ENCODE results near the gene PDE1C.

PDE1C gene

GRCh38 chr7:32059289-32060011, 10.8 kb downstream of the PDE1C start:
- CTCF ChIA-PET, result interaction anchor here (1.8 to 3.0 kb wide), 2 partner anchors 11 to 27 kb away, joined by 4 to 8 read pairs; partner anchors contain the start of gene PDE1C
- 100% methylated on average over 2 of the region's 6 CpGs for WGBS (ENCODE audit: insufficient coverage)

GRCh38 chr7:32058002-32058401, 12.2 kb downstream of the PDE1C start:
- Histone ChIP-seq H3K4me3 (ENCODE audit: control insufficient read depth in 1 of 7, extremely low read depth in 1 of 7, insufficient read depth in 4 of 7, low read depth in 2 of 7, low read length in 6 of 7) (no peak overlapping the region), H3K9me3 (ENCODE audit: control extremely low read depth in 1 of 5, control insufficient read depth in 4 of 5, insufficient read depth in 2 of 5, low read depth in 1 of 5, low read length in 4 of 5) (no peaks in the 10 kb centered on the region), H3K4me1 (ENCODE audit: control extremely low read depth in 1 of 4, control insufficient read depth in 4 of 4, insufficient read depth in 4 of 4, low read length in 3 of 4) (no peaks in the 10 kb centered on the region), H3K27me3 (replicated peaks in 2 of 5; ENCODE audit: control insufficient read depth in 4 of 5, insufficient read depth in 5 of 5, low read length in 4 of 5) (peaks cover 0 to 6% (median 0%) of the 10 kb centered on the region in 5 experiments), H3K36me3 (ENCODE audit: control insufficient read depth in 4 of 4, insufficient read depth in 4 of 4, low read length in 3 of 4) (no peaks in the 10 kb centered on the region), H3K27ac (ENCODE audit: insufficient read depth in 1 of 2, low read depth in 1 of 2, low read length in 2 of 2, poor library complexity in 1 of 2, severe bottlenecking in 2 of 2) (no peak overlapping the region)
- CTCF ChIA-PET, result interaction anchor here (0.8 kb wide), 1 partner anchor 9 kb away, joined by 3 read pairs; no protein-coding TSS in a partner anchor
- no peak for DNase-seq
- POLR2A ChIA-PET, result no interaction called here
- 88% methylated on average over 5 of the region's 5 CpGs for WGBS (ENCODE audit: insufficient coverage)

More at GRCh38 chr7:32059289-32060011, 10.8 kb downstream of the PDE1C start:
- Histone ChIP-seq H3K27ac (ENCODE audit: insufficient read depth in 1 of 2, low read depth in 1 of 2, low read length in 2 of 2, poor library complexity in 1 of 2, severe bottlenecking in 2 of 2) (no peak overlapping the region), H3K36me3 (ENCODE audit: control insufficient read depth in 4 of 4, insufficient read depth in 4 of 4, low read length in 3 of 4) (no peaks in the 10 kb centered on the region), H3K27me3 (replicated peaks in 2 of 5; ENCODE audit: control insufficient read depth in 4 of 5, insufficient read depth in 5 of 5, low read length in 4 of 5) (peaks cover 0 to 6% (median 0%) of the 10 kb centered on the region in 5 experiments), H3K4me3 (ENCODE audit: control insufficient read depth in 1 of 7, extremely low read depth in 1 of 7, insufficient read depth in 4 of 7, low read depth in 2 of 7, low read length in 6 of 7) (no peak overlapping the region), H3K4me1 (ENCODE audit: control extremely low read depth in 1 of 4, control insufficient read depth in 4 of 4, insufficient read depth in 4 of 4, low read length in 3 of 4) (no peaks in the 10 kb centered on the region), H3K9me3 (ENCODE audit: control extremely low read depth in 1 of 5, control insufficient read depth in 4 of 5, insufficient read depth in 2 of 5, low read depth in 1 of 5, low read length in 4 of 5) (no peaks in the 10 kb centered on the region)
- POLR2A ChIA-PET, result no interaction called here
- DNase-seq, result no peak

GRCh38 chr7:32056767-32057166, 13.4 kb downstream of the PDE1C start:
- H3K4me3 ChIP-seq (ENCODE audit: control insufficient read depth in 1 of 7, extremely low read depth in 1 of 7, insufficient read depth in 4 of 7, low read depth in 2 of 7, low read length in 6 of 7), result no peak overlapping the region
- ChIA-PET CTCF (no interaction called here), POLR2A (no interaction called here)
- no peak for DNase-seq
- no peaks in the 10 kb centered on the region for H3K4me1 ChIP-seq (ENCODE audit: control extremely low read depth in 1 of 4, control insufficient read depth in 4 of 4, insufficient read depth in 4 of 4, low read length in 3 of 4)
- no peaks in the 10 kb centered on the region for H3K9me3 ChIP-seq (ENCODE audit: control extremely low read depth in 1 of 5, control insufficient read depth in 4 of 5, insufficient read depth in 2 of 5, low read depth in 1 of 5, low read length in 4 of 5)
- H3K27ac ChIP-seq (ENCODE audit: insufficient read depth in 1 of 2, low read depth in 1 of 2, low read length in 2 of 2, poor library complexity in 1 of 2, severe bottlenecking in 2 of 2), result no peak overlapping the region
- peaks cover 0 to 6% (median 0%) of the 10 kb centered on the region in 5 experiments for H3K27me3 ChIP-seq (replicated peaks in 2 of 5; ENCODE audit: control insufficient read depth in 4 of 5, insufficient read depth in 5 of 5, low read length in 4 of 5)
- WGBS (ENCODE audit: insufficient coverage), result no CpG with 5 or more reads among the region's 1 CpG
- H3K36me3 ChIP-seq (ENCODE audit: control insufficient read depth in 4 of 4, insufficient read depth in 4 of 4, low read length in 3 of 4), result no peaks in the 10 kb centered on the region

GRCh38 chr7:32053204-32053603, 17.0 kb downstream of the PDE1C start:
- no peak overlapping the region for H3K4me3 ChIP-seq (ENCODE audit: control insufficient read depth in 1 of 7, extremely low read depth in 1 of 7, insufficient read depth in 4 of 7, low read depth in 2 of 7, low read length in 6 of 7)
- CTCF ChIA-PET, result interaction anchor here (1.4 to 2.0 kb wide), 2 partner anchors 8 to 9 kb away, joined by 4 to 5 read pairs; no protein-coding TSS in a partner anchor
- POLR2A ChIA-PET, result no interaction called here
- H3K27ac ChIP-seq (ENCODE audit: insufficient read depth in 1 of 2, low read depth in 1 of 2, low read length in 2 of 2, poor library complexity in 1 of 2, severe bottlenecking in 2 of 2), result no peak overlapping the region
- no peaks in the 10 kb centered on the region for H3K36me3 ChIP-seq (ENCODE audit: control insufficient read depth in 4 of 4, insufficient read depth in 4 of 4, low read length in 3 of 4)
- no peaks in the 10 kb centered on the region for H3K9me3 ChIP-seq (ENCODE audit: control extremely low read depth in 1 of 5, control insufficient read depth in 4 of 5, insufficient read depth in 2 of 5, low read depth in 1 of 5, low read length in 4 of 5)
- H3K27me3 ChIP-seq (replicated peaks in 2 of 5; ENCODE audit: control insufficient read depth in 4 of 5, insufficient read depth in 5 of 5, low read length in 4 of 5), result peaks cover 0 to 2% (median 0%) of the 10 kb centered on the region in 5 experiments
- DNase-seq, result no peak
- 97% methylated on average over 3 of the region's 3 CpGs for WGBS (ENCODE audit: insufficient coverage)
- peaks cover 0 to 3% (median 0%) of the 10 kb centered on the region in 4 experiments for H3K4me1 ChIP-seq (ENCODE audit: control extremely low read depth in 1 of 4, control insufficient read depth in 4 of 4, insufficient read depth in 4 of 4, low read length in 3 of 4)

- Histone ChIP-seq H3K9me3 (ENCODE audit: control extremely low read depth in 1 of 5, control insufficient read depth in 4 of 5, insufficient read depth in 2 of 5, low read depth in 1 of 5, low read length in 4 of 5) (no peaks in the 10 kb centered on the region), H3K27me3 (replicated peaks in 2 of 5; ENCODE audit: control insufficient read depth in 4 of 5, insufficient read depth in 5 of 5, low read length in 4 of 5) (no peaks in the 10 kb centered on the region), H3K4me1 (ENCODE audit: control extremely low read depth in 1 of 4, control insufficient read depth in 4 of 4, insufficient read depth in 4 of 4, low read length in 3 of 4) (peaks cover 0 to 3% (median 0%) of the 10 kb centered on the region in 4 experiments), H3K27ac (ENCODE audit: insufficient read depth in 1 of 2, low read depth in 1 of 2, low read length in 2 of 2, poor library complexity in 1 of 2, severe bottlenecking in 2 of 2) (no peak overlapping the region), H3K4me3 (ENCODE audit: control insufficient read depth in 1 of 7, extremely low read depth in 1 of 7, insufficient read depth in 4 of 7, low read depth in 2 of 7, low read length in 6 of 7) (no peak overlapping the region), H3K36me3 (ENCODE audit: control insufficient read depth in 4 of 4, insufficient read depth in 4 of 4, low read length in 3 of 4) (no peaks in the 10 kb centered on the region)
- no peak for DNase-seq
- CTCF ChIA-PET, result interaction anchor here (2.1 kb wide), 1 partner anchor 11 kb away, joined by 6 read pairs; no protein-coding TSS in a partner anchor
- 98% methylated on average over 5 of the region's 5 CpGs for WGBS (ENCODE audit: insufficient coverage)
- POLR2A ChIA-PET, result no interaction called here
Measured at GRCh38 chr7:32051128-32051527, 19.1 kb downstream of the PDE1C start.

- H3K4me3 ChIP-seq (ENCODE audit: control insufficient read depth in 1 of 7, extremely low read depth in 1 of 7, insufficient read depth in 4 of 7, low read depth in 2 of 7, low read length in 6 of 7), result no peak overlapping the region
- no peak overlapping the region for H3K27ac ChIP-seq (ENCODE audit: insufficient read depth in 1 of 2, low read depth in 1 of 2, low read length in 2 of 2, poor library complexity in 1 of 2, severe bottlenecking in 2 of 2)
- H3K27me3 ChIP-seq (replicated peaks in 2 of 5; ENCODE audit: control insufficient read depth in 4 of 5, insufficient read depth in 5 of 5, low read length in 4 of 5), result no peaks in the 10 kb centered on the region
- no peaks in the 10 kb centered on the region for H3K9me3 ChIP-seq (ENCODE audit: control extremely low read depth in 1 of 5, control insufficient read depth in 4 of 5, insufficient read depth in 2 of 5, low read depth in 1 of 5, low read length in 4 of 5)
- no CpG with 5 or more reads among the region's 3 CpGs for WGBS (ENCODE audit: insufficient coverage)
- ChIA-PET CTCF (no interaction called here), POLR2A (no interaction called here)
- H3K36me3 ChIP-seq (ENCODE audit: control insufficient read depth in 4 of 4, insufficient read depth in 4 of 4, low read length in 3 of 4), result no peaks in the 10 kb centered on the region
- H3K4me1 ChIP-seq (ENCODE audit: control extremely low read depth in 1 of 4, control insufficient read depth in 4 of 4, insufficient read depth in 4 of 4, low read length in 3 of 4), result peaks cover 0 to 3% (median 0%) of the 10 kb centered on the region in 4 experiments
- DNase-seq, result no peak
Measured at GRCh38 chr7:32049599-32049998, 20.6 kb downstream of the PDE1C start.

GRCh38 chr7:32048970-32049491, 21.2 kb downstream of the PDE1C start:
- Histone ChIP-seq H3K4me1 (ENCODE audit: control extremely low read depth in 1 of 4, control insufficient read depth in 4 of 4, insufficient read depth in 4 of 4, low read length in 3 of 4) (peaks cover 0 to 3% (median 0%) of the 10 kb centered on the region in 4 experiments), H3K27me3 (replicated peaks in 2 of 5; ENCODE audit: control insufficient read depth in 4 of 5, insufficient read depth in 5 of 5, low read length in 4 of 5) (no peaks in the 10 kb centered on the region), H3K27ac (ENCODE audit: insufficient read depth in 1 of 2, low read depth in 1 of 2, low read length in 2 of 2, poor library complexity in 1 of 2, severe bottlenecking in 2 of 2) (no peak overlapping the region), H3K36me3 (ENCODE audit: control insufficient read depth in 4 of 4, insufficient read depth in 4 of 4, low read length in 3 of 4) (no peaks in the 10 kb centered on the region), H3K4me3 (ENCODE audit: control insufficient read depth in 1 of 7, extremely low read depth in 1 of 7, insufficient read depth in 4 of 7, low read depth in 2 of 7, low read length in 6 of 7) (peak overlapping the region in 1 of 7 experiments; percentile 29), H3K9me3 (ENCODE audit: control extremely low read depth in 1 of 5, control insufficient read depth in 4 of 5, insufficient read depth in 2 of 5, low read depth in 1 of 5, low read length in 4 of 5) (no peaks in the 10 kb centered on the region)
- 6% methylated on average over 2 of the region's 3 CpGs for WGBS (ENCODE audit: insufficient coverage)
- ChIA-PET POLR2A (no interaction called here), CTCF (no interaction called here)
- DNase-seq, result no peak
